Measurements from ENCODE around the gene REG1A. TPM values are rescaled to one million over a fixed set of nuclear protein-coding genes. Genes with fewer than 3 reads are reported as not detected.

The REG1A gene
- total and polyA plus RNA-seq, 7 experiments from 2014 or later: not detected

Other genes with a start within 250 kb of the REG1A start
- not detected for gene REG3G, start 94.8 kb upstream of the REG1A start, total RNA-seq
- not detected for gene REG3G, start 94.8 kb upstream of the REG1A start, polyA plus RNA-seq
- not detected for gene REG1B, start 32.5 kb upstream of the REG1A start, total RNA-seq
- not detected for gene REG1B, start 32.5 kb upstream of the REG1A start, polyA plus RNA-seq
- not detected for gene REG3A, start 39.3 kb downstream of the REG1A start, total RNA-seq
- gene REG3A, start 39.3 kb downstream of the REG1A start, polyA plus RNA-seq: not detected

Data from naive thymus-derived CD4-positive, alpha-beta T cell (primary cell).